Trophoblast cell (in vitro differentiated cells and primary cell): ENCODE measurements around the gene PRDM16.

Experiments
- DNase-seq, 2 donors: peaks; one replicate each; pipeline ENCODE4 v3.0.0-alpha.2; 2016
- H2AFZ ChIP-seq: 2 replicates; pipeline ENCODE4 v1.6.1; 2013; ENCODE audit warnings: low read length, moderate library complexity, mild to moderate bottlenecking; ENCODE audit not compliant: insufficient read depth, poor library complexity
- H2AK5ac ChIP-seq: 2 replicates; pipeline ENCODE4 v1.6.1; 2013; ENCODE audit warnings: mild to moderate bottlenecking, low read length
- H2BK120ac ChIP-seq: 2 replicates; pipeline ENCODE4 v1.6.1; 2013; ENCODE audit warnings: low read length, mild to moderate bottlenecking, moderate library complexity; ENCODE audit not compliant: insufficient read depth, poor library complexity
- H2BK12ac ChIP-seq: 2 replicates; pipeline ENCODE4 v1.6.1; 2013; ENCODE audit warnings: mild to moderate bottlenecking, low read length, moderate library complexity
- H2BK5ac ChIP-seq: 2 replicates; pipeline ENCODE4 v1.6.1; 2013; ENCODE audit warnings: low read length, low read depth, moderate library complexity, mild to moderate bottlenecking; ENCODE audit not compliant: poor library complexity
- H3K14ac ChIP-seq: 2 replicates; pipeline ENCODE4 v1.6.1; 2013; ENCODE audit warnings: mild to moderate bottlenecking, low read length
- H3K18ac ChIP-seq: 2 replicates; pipeline ENCODE4 v1.6.1; 2013; ENCODE audit warnings: mild to moderate bottlenecking, low read length
- H3K23ac ChIP-seq: 2 replicates; pipeline ENCODE4 v1.6.1; 2013; ENCODE audit warnings: low read length
- H3K27ac ChIP-seq: 2 replicates; pipeline ENCODE4 v1.5.1; 2013; ENCODE audit warnings: low read depth, mild to moderate bottlenecking, inconsistent platforms, low read length, moderate library complexity
- H3K27me3 ChIP-seq: 2 replicates; pipeline ENCODE4 v1.6.1; 2013; ENCODE audit warnings: inconsistent platforms, mild to moderate bottlenecking, low read length, moderate library complexity; ENCODE audit not compliant: insufficient read depth
- H3K36me3 ChIP-seq, 2 experiments: 1 replicate in 1 of 2; 2 replicates in 1 of 2; pipeline ENCODE4 v1.6.1; 2013; ENCODE audit warnings: low read length in 2 of 2, mild to moderate bottlenecking in 2 of 2, moderate library complexity in 1 of 2; ENCODE audit not compliant: insufficient read depth in 2 of 2, control insufficient read depth in 1 of 2
- H3K4ac ChIP-seq: 2 replicates; pipeline ENCODE4 v1.6.1; 2013; ENCODE audit warnings: low read depth, mild to moderate bottlenecking, low read length, moderate library complexity
- H3K4me1 ChIP-seq, 2 experiments: 1 replicate in 1 of 2; 2 replicates in 1 of 2; pipeline ENCODE4 v1.6.1; 2013; ENCODE audit warnings: low read length in 2 of 2, mild to moderate bottlenecking in 2 of 2, moderate library complexity in 1 of 2; ENCODE audit not compliant: insufficient read depth in 2 of 2, control insufficient read depth in 1 of 2
- H3K4me2 ChIP-seq: 2 replicates; pipeline ENCODE4 v1.6.1; 2013; ENCODE audit warnings: inconsistent platforms, mild to moderate bottlenecking, low read length, moderate library complexity
- H3K4me3 ChIP-seq: 2 replicates; pipeline ENCODE4 v1.5.1; 2013; ENCODE audit warnings: mild to moderate bottlenecking, low read depth, low read length, inconsistent platforms
- H3K79me1 ChIP-seq: one replicate; pipeline ENCODE4 v1.6.1; 2013; ENCODE audit warnings: low read length
- H3K79me2 ChIP-seq: 2 replicates; pipeline ENCODE4 v1.6.1; 2013; ENCODE audit warnings: low read length, mild to moderate bottlenecking; ENCODE audit not compliant: control insufficient read depth, insufficient read depth, poor library complexity
- H3K9ac ChIP-seq: 2 replicates; pipeline ENCODE4 v1.6.1; 2013; ENCODE audit warnings: mild to moderate bottlenecking, low read length
- H3K9me3 ChIP-seq: 2 replicates; pipeline ENCODE4 v1.6.1; 2013; ENCODE audit warnings: low read depth, mild to moderate bottlenecking, control low read depth, inconsistent platforms, low read length; ENCODE audit not compliant: insufficient read depth
- H4K12ac ChIP-seq: 2 replicates; pipeline ENCODE4 v1.6.1; 2013; ENCODE audit warnings: low read depth, mild to moderate bottlenecking, low read length, moderate library complexity
- H4K8ac ChIP-seq: 2 replicates; pipeline ENCODE4 v1.6.1; 2013; ENCODE audit warnings: low read depth, mild to moderate bottlenecking, low read length, moderate library complexity
- H4K91ac ChIP-seq: one replicate; pipeline ENCODE4 v1.6.1; 2013; ENCODE audit warnings: low read depth, mild to moderate bottlenecking, low read length, moderate library complexity
- WGBS: extraction: QIAGEN DNeasy Blood & Tissue Kit; methylation state at CpG from one replicate; pipeline ENCODE4 v1.1.7; 2013; ENCODE audit warnings: missing lambda C conversion rate; ENCODE audit not compliant: insufficient read length, insufficient coverage; ENCODE audit errors: extremely low coverage; 5-methylcytosine and 5-hydroxymethylcytosine counted together

Gene PRDM16

DNA sequence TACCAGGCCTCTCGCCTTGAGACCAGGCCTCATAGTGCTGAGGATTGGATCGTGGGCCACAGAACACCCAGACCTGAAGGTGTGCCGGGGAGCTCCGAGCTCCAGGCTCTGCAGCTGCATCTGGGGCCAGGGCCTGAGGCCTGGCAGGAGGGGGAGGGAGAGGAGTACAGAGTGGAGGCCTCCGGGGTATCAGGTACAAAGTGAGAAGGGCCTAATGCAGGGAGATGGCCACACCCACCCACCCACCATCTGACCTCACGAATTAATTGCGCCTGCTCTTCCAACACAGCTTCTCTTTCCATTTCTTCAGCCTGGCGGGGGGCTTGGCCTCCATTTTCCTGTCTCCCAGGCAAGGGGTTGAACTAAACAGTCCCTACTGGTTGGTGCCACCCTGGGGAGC is 286.1 kb downstream of the PRDM16 start:
- no peaks in the 10 kb centered on the region for H3K79me1 ChIP-seq
- no peaks in the 10 kb centered on the region for H3K79me2 ChIP-seq
- H3K9ac ChIP-seq: no peak overlapping the region
- no peak overlapping the region for H3K14ac ChIP-seq
- no peak overlapping the region for H4K8ac ChIP-seq
- H4K12ac ChIP-seq: no peak overlapping the region
- WGBS: no CpG with 5 or more reads among the region's 8 CpGs
- no peak overlapping the region for H2BK12ac ChIP-seq
- DNase-seq: no peak
- H2AFZ ChIP-seq: no peak overlapping the region
- H3K4me1 ChIP-seq: no peaks in the 10 kb centered on the region
- H3K4ac ChIP-seq: no peak overlapping the region
- H3K9me3 ChIP-seq: peaks cover 2% of the 10 kb centered on the region
- H2BK120ac ChIP-seq: no peak overlapping the region
- H3K23ac ChIP-seq: no peak overlapping the region
- no peaks in the 10 kb centered on the region for H3K36me3 ChIP-seq
- no peak overlapping the region for H3K4me3 ChIP-seq
- H2AK5ac ChIP-seq: no peak overlapping the region
- no peak overlapping the region for H4K91ac ChIP-seq
- no peak overlapping the region for H2BK5ac ChIP-seq
- no peak overlapping the region for H3K18ac ChIP-seq
- H3K4me2 ChIP-seq: no peak overlapping the region
- no peaks in the 10 kb centered on the region for H3K27me3 ChIP-seq
- H3K27ac ChIP-seq: no peak overlapping the region

DNA sequence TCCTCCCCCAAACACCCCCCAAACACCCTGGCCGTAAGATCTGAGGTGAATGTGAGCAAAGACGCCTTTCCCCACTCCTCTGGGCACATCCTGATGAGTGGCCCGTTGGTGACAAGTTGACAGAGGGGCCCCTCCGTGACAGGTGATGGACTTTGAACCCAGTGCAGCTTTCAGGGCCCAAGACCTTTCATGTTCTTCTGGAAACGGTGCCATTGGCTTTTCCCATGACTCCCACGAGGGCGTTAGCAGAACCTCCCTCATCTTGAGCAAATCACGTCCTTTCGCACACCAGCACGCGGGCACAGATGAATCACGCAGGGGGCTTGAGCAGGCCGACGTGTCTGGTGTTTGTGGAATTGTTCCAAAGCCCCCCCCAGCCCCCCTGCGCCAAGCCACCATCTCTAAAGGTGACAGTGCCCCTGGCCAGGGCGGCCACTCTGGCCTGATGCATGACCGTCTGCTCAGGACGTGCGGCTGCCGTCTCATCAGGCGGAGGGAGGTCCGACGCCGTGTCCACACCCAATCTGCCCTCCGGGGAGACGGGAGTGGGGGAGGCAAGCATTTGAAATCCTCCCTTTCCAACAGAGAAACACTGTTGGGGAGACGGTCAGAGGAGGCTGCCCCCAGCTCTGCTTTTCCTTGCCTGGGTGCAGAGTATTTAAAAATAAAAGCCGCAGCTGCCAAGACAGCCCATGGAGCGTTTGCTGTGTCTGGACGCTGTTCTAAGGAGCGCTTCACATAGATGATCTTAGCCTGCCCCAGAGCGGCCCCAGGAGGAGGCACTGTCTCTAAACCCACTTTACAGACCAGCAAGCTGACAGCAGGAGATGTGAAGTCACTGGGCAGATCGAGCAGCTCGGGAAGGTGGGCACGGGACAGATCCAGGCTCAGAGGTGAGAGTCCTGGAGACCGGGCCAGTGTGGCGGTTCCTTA is 287.2 kb downstream of the PRDM16 start:
- Histone ChIP-seq H2BK12ac (no peak overlapping the region), H3K4me1 (no peaks in the 10 kb centered on the region), H3K27me3 (no peaks in the 10 kb centered on the region), H3K79me2 (no peaks in the 10 kb centered on the region), H4K8ac (no peak overlapping the region), H3K36me3 (no peaks in the 10 kb centered on the region), H4K12ac (no peak overlapping the region), H2AFZ (no peak overlapping the region), H3K9ac (no peak overlapping the region), H3K23ac (no peak overlapping the region), H2AK5ac (no peak overlapping the region), H3K79me1 (no peaks in the 10 kb centered on the region), H3K14ac (no peak overlapping the region), H4K91ac (no peak overlapping the region), H3K27ac (no peak overlapping the region), H3K4ac (no peak overlapping the region), H3K4me3 (no peak overlapping the region), H2BK120ac (no peak overlapping the region), H3K18ac (no peak overlapping the region), H2BK5ac (no peak overlapping the region), H3K9me3 (peaks cover 2% of the 10 kb centered on the region), H3K4me2 (no peak overlapping the region)
- DNase-seq: no peak
- WGBS: no CpG with 5 or more reads among the region's 37 CpGs

DNA sequence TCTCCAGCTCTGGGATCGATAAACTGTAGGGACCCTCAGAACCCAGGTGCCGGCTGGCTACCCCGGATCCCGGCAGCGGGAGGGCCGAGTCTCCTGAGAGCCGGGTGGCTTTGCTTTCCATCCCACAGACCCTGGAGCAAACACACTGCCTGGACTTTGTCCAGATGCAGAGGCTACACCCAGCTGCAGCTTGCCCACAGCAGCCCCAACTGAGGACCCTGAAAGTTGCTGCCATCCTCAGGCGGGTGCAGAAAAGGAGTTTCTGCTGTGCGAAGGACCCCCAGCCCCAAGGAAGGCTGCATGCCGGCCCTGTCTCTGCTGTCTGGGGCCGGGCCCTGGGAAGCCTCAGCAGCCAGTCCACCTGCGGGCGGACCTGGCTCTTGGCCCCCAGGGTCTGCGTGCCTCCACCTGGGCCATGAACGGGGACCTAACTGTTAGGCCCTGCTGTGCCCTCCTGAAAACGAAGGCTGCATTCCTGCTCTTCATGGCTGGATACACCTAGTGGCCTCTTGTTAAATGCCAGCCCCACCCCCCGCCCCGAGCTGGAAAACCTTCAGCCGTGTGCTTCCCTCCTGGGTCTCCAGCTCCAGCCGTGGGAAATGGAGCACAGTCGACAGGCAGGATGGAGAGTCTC is 287.9 kb downstream of the PRDM16 start:
- H3K4me2 ChIP-seq: no peak overlapping the region
- H3K79me1 ChIP-seq: no peaks in the 10 kb centered on the region
- H3K18ac ChIP-seq: no peak overlapping the region
- no peaks in the 10 kb centered on the region for H3K27me3 ChIP-seq
- no peak overlapping the region for H3K4ac ChIP-seq
- no peak overlapping the region for H3K14ac ChIP-seq
- no peak overlapping the region for H2BK5ac ChIP-seq
- no peak overlapping the region for H2BK12ac ChIP-seq
- no peak overlapping the region for H3K4me3 ChIP-seq
- H3K36me3 ChIP-seq: no peaks in the 10 kb centered on the region
- no peak overlapping the region for H3K23ac ChIP-seq
- H3K27ac ChIP-seq: no peak overlapping the region
- H2AK5ac ChIP-seq: no peak overlapping the region
- H4K8ac ChIP-seq: no peak overlapping the region
- H4K12ac ChIP-seq: no peak overlapping the region
- H2AFZ ChIP-seq: no peak overlapping the region
- H2BK120ac ChIP-seq: no peak overlapping the region
- no CpG with 5 or more reads among the region's 21 CpGs for WGBS
- no peak overlapping the region for H3K9ac ChIP-seq
- no peaks in the 10 kb centered on the region for H3K79me2 ChIP-seq
- DNase-seq: no peak
- H3K4me1 ChIP-seq: no peaks in the 10 kb centered on the region
- peaks cover under 1% of the 10 kb centered on the region for H3K9me3 ChIP-seq
- H4K91ac ChIP-seq: no peak overlapping the region

DNA sequence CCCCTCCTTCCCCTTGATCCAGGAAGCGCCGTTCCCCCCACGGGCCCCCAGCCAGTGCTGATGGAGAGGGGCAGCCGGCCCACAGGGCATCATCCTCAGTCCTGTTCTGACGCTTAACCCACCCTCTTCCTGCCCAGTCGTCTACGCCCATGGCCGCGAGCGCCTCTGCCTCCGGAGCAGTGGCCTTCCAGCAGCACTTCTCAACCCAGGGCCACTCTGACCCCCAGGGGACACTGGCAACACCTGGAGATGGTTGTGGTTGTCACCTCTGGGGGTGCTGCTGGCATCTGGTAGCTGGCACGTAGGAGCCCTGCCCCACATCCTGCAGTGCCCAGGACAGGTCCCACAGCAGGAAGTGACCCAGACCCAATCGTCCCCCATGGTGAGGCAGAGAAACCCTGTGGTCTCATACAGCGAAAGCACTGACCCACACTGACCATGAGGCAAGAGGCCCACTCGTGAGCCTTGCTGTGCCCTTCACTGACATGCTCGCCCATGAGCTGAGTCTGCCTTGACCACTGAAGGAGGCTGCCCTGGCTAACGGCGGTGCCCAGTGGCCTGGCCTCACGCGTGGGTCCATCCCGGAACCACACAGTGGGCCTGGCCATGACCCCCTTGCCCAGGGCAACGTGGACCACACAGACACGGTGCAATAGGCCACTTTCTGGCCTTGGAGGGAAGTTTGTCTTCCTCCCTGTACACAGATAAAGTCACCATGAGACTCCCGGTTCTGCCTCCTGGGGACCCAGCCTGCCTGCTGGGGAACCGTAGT is 288.7 kb downstream of the PRDM16 start:
- H4K12ac ChIP-seq: no peak overlapping the region
- no peak overlapping the region for H2BK5ac ChIP-seq
- no peaks in the 10 kb centered on the region for H3K4me1 ChIP-seq
- H3K4ac ChIP-seq: no peak overlapping the region
- no peak overlapping the region for H3K4me3 ChIP-seq
- no peak overlapping the region for H2AK5ac ChIP-seq
- H3K27me3 ChIP-seq: no peaks in the 10 kb centered on the region
- no peak overlapping the region for H4K91ac ChIP-seq
- WGBS: no CpG with 5 or more reads among the region's 25 CpGs
- no peak overlapping the region for H2BK120ac ChIP-seq
- no peaks in the 10 kb centered on the region for H3K9me3 ChIP-seq
- H2BK12ac ChIP-seq: no peak overlapping the region
- no peak overlapping the region for H3K18ac ChIP-seq
- DNase-seq: no peak
- H3K36me3 ChIP-seq: no peaks in the 10 kb centered on the region
- no peak overlapping the region for H2AFZ ChIP-seq
- no peak overlapping the region for H3K4me2 ChIP-seq
- H4K8ac ChIP-seq: no peak overlapping the region
- H3K79me2 ChIP-seq: no peaks in the 10 kb centered on the region
- no peak overlapping the region for H3K14ac ChIP-seq
- no peaks in the 10 kb centered on the region for H3K79me1 ChIP-seq
- H3K9ac ChIP-seq: no peak overlapping the region
- H3K23ac ChIP-seq: no peak overlapping the region
- H3K27ac ChIP-seq: no peak overlapping the region
